Mesendoderm (in vitro differentiated cells): ENCODE data around the gene NLRP13.

Source experiments
- DNase-seq: peaks from one replicate; pipeline ENCODE4 v3.0.0; 2013
- H2AK5ac ChIP-seq: 2 replicates; pipeline ENCODE4 v1.6.1; 2013; ENCODE audit warnings: low read length, inconsistent platforms
- H2BK120ac ChIP-seq: 2 replicates; pipeline ENCODE4 v1.6.1; 2013; ENCODE audit warnings: low read depth, mild to moderate bottlenecking, low read length, moderate library complexity, mixed read lengths
- H2BK15ac ChIP-seq: replicated peaks from 2 replicates; pipeline ENCODE4 v1.6.1; 2013; ENCODE audit warnings: low read depth, mild to moderate bottlenecking, moderate library complexity
- H2BK5ac ChIP-seq: 2 replicates; pipeline ENCODE4 v1.6.1; 2013; ENCODE audit warnings: low read length, inconsistent platforms
- H3K18ac ChIP-seq: 2 replicates; pipeline ENCODE4 v1.6.1; 2013; ENCODE audit warnings: mild to moderate bottlenecking, low read length, mixed read lengths
- H3K23ac ChIP-seq: one replicate; pipeline ENCODE4 v1.6.1; 2013; ENCODE audit warnings: low read length
- H3K27ac ChIP-seq: 2 replicates; pipeline ENCODE4 v1.5.1; 2013; ENCODE audit warnings: low read depth, mild to moderate bottlenecking, inconsistent platforms, low read length, moderate library complexity
- H3K27me3 ChIP-seq: 2 replicates; pipeline ENCODE4 v1.6.1; 2013; ENCODE audit warnings: low read length, control low read depth, mild to moderate bottlenecking, inconsistent platforms; ENCODE audit not compliant: insufficient read depth, poor library complexity
- H3K36me3 ChIP-seq: 2 replicates; pipeline ENCODE4 v1.6.1; 2013; ENCODE audit warnings: low read length, inconsistent platforms; ENCODE audit not compliant: control insufficient read depth, insufficient read depth
- H3K4ac ChIP-seq: one replicate; pipeline ENCODE4 v1.6.1; 2013; ENCODE audit warnings: low read depth, mild to moderate bottlenecking, low read length, moderate library complexity
- H3K4me1 ChIP-seq: 2 replicates; pipeline ENCODE4 v1.6.1; 2013; ENCODE audit warnings: low read depth, low read length, inconsistent platforms; ENCODE audit not compliant: control insufficient read depth
- H3K4me2 ChIP-seq: 2 replicates; pipeline ENCODE4 v1.6.1; 2013; ENCODE audit warnings: low read length
- H3K4me3 ChIP-seq: 2 replicates; pipeline ENCODE4 v1.5.1; 2013; ENCODE audit warnings: mild to moderate bottlenecking, low read length
- H3K56ac ChIP-seq: one replicate; pipeline ENCODE4 v1.6.1; 2013; ENCODE audit warnings: low read length
- H3K79me1 ChIP-seq: 2 replicates; pipeline ENCODE4 v1.6.1; 2013; ENCODE audit warnings: low read length, inconsistent platforms
- H3K79me2 ChIP-seq: 2 replicates; pipeline ENCODE4 v1.6.1; 2013; ENCODE audit warnings: mild to moderate bottlenecking, low read length; ENCODE audit not compliant: control insufficient read depth, insufficient read depth
- H3K9ac ChIP-seq: 2 replicates; pipeline ENCODE4 v1.6.1; 2013; ENCODE audit warnings: low read length, inconsistent platforms
- H4K5ac ChIP-seq: one replicate; pipeline ENCODE4 v1.6.1; 2013; ENCODE audit warnings: low read length
- H4K8ac ChIP-seq: one replicate; pipeline ENCODE4 v1.6.1; 2013; ENCODE audit warnings: low read depth, mild to moderate bottlenecking, control low read depth, low read length, moderate library complexity
- WGBS: extraction: QIAGEN DNeasy Blood & Tissue Kit; methylation state at CpG from one replicate; pipeline ENCODE4 v1.1.7; 2013; ENCODE audit warnings: low lambda C conversion rate, missing lambda C conversion rate; ENCODE audit not compliant: insufficient coverage; ENCODE audit errors: extremely low coverage; 5-methylcytosine and 5-hydroxymethylcytosine counted together

Gene NLRP13

DNA sequence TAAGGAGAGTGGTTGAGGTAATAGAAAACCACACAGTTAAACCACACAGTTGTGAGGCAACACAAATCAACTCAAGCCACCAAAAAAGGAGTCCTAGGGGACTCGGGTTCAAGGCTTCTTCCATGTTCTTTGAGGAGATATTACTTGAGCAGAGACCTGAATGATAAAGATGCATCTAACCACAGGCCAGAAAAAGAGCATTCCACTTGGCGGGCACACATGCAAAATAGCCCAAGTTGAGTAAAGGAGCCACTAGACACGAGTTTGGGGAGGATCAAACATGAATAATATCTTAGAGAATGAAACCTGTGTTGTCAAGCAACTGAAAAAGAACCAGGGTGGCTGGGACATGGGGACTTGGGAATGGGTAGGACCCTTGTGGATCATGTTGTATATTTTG, 65.6 kb downstream of the NLRP13 start:
- whole genome bisulfite sequencing, result no CpG with 5 or more reads among the region's 3 CpGs
- no peak for DNase-seq

DNA sequence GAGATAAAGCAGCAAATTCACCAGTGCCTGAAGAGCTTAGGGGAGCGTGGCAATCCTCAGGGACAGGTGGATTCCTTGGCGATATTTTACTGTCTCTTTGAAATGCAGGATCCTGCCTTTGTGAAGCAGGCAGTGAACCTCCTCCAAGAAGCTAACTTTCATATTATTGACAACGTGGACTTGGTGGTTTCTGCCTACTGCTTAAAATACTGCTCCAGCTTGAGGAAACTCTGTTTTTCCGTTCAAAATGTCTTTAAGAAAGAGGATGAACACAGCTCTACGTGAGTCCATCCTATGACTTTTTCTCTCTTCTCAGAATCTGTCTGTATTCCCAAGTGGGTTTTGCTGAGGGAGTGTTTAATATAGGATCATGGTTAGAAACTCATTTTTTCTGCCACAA, 73.2 kb downstream of the NLRP13 start:
- Histone ChIP-seq H2BK120ac (no peak overlapping the region), H2AK5ac (no peak overlapping the region), H3K56ac (no peak overlapping the region), H3K36me3 (no peaks in the 10 kb centered on the region), H4K8ac (no peak overlapping the region), H3K27me3 (no peaks in the 10 kb centered on the region), H3K27ac (no peak overlapping the region), H3K23ac (no peak overlapping the region), H3K4ac (no peak overlapping the region), H3K4me3 (no peak overlapping the region), H2BK5ac (no peak overlapping the region), H4K5ac (no peak overlapping the region), H3K4me1 (no peaks in the 10 kb centered on the region), H3K79me2 (no peaks in the 10 kb centered on the region), H3K4me2 (no peak overlapping the region), H3K18ac (no peak overlapping the region), H3K79me1 (no peaks in the 10 kb centered on the region), H2BK15ac (no peak overlapping the region), H3K9ac (no peak overlapping the region)
- WGBS, result no CpG with 5 or more reads among the region's 5 CpGs
- no peak for DNase-seq

More for the DNA sequence above, 65.6 kb downstream of the NLRP13 start:
- Histone ChIP-seq H3K23ac (no peak overlapping the region), H3K27ac (no peak overlapping the region), H3K18ac (no peak overlapping the region), H3K79me1 (no peaks in the 10 kb centered on the region), H3K36me3 (no peaks in the 10 kb centered on the region), H3K56ac (no peak overlapping the region), H2BK120ac (no peak overlapping the region), H3K4me2 (no peak overlapping the region), H4K8ac (no peak overlapping the region), H4K5ac (no peak overlapping the region), H3K4ac (no peak overlapping the region), H2BK5ac (no peak overlapping the region), H2BK15ac (no peak overlapping the region), H3K4me1 (no peaks in the 10 kb centered on the region), H3K9ac (no peak overlapping the region), H3K27me3 (no peaks in the 10 kb centered on the region), H3K4me3 (no peak overlapping the region), H3K79me2 (no peaks in the 10 kb centered on the region), H2AK5ac (no peak overlapping the region)

DNA sequence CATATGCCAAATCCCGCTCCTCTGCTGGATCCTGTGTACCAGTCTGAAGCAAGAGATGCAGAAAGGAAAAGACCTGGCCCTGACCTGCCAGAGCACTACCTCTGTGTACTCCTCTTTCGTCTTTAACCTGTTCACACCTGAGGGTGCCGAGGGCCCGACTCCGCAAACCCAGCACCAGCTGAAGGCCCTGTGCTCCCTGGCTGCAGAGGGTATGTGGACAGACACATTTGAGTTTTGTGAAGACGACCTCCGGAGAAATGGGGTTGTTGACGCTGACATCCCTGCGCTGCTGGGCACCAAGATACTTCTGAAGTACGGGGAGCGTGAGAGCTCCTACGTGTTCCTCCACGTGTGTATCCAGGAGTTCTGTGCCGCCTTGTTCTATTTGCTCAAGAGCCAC, 73.7 kb downstream of the NLRP13 start:
- no peak overlapping the region for H3K23ac ChIP-seq
- no peak overlapping the region for H2AK5ac ChIP-seq
- no peak overlapping the region for H4K8ac ChIP-seq
- no peak overlapping the region for H3K18ac ChIP-seq
- H4K5ac ChIP-seq, result no peak overlapping the region
- no peaks in the 10 kb centered on the region for H3K79me1 ChIP-seq
- H3K36me3 ChIP-seq, result no peaks in the 10 kb centered on the region
- no peaks in the 10 kb centered on the region for H3K4me1 ChIP-seq
- no peak overlapping the region for H2BK120ac ChIP-seq
- no peak overlapping the region for H3K4me3 ChIP-seq
- WGBS, result no CpG with 5 or more reads among the region's 14 CpGs
- H2BK5ac ChIP-seq, result no peak overlapping the region
- no peak overlapping the region for H3K56ac ChIP-seq
- H2BK15ac ChIP-seq, result no peak overlapping the region
- H3K9ac ChIP-seq, result no peak overlapping the region
- no peak overlapping the region for H3K4me2 ChIP-seq
- H3K4ac ChIP-seq, result no peak overlapping the region
- no peaks in the 10 kb centered on the region for H3K27me3 ChIP-seq
- DNase-seq, result no peak
- no peaks in the 10 kb centered on the region for H3K79me2 ChIP-seq
- H3K27ac ChIP-seq, result no peak overlapping the region

DNA sequence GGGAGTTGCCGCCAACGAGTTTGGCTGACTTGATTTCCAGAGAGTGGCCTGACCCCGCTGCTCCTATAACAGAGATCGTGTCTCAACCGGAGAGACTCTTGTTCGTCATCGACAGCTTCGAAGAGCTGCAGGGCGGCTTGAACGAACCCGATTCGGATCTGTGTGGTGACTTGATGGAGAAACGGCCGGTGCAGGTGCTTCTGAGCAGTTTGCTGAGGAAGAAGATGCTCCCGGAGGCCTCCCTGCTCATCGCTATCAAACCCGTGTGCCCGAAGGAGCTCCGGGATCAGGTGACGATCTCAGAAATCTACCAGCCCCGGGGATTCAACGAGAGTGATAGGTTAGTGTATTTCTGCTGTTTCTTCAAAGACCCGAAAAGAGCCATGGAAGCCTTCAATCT, 74.2 kb downstream of the NLRP13 start:
- Histone ChIP-seq H2BK120ac (no peak overlapping the region), H3K4me1 (no peaks in the 10 kb centered on the region), H2BK15ac (no peak overlapping the region), H3K4me3 (no peak overlapping the region), H3K79me2 (no peaks in the 10 kb centered on the region), H3K9ac (no peak overlapping the region), H3K4ac (no peak overlapping the region), H4K5ac (no peak overlapping the region), H2AK5ac (no peak overlapping the region), H3K79me1 (no peaks in the 10 kb centered on the region), H2BK5ac (no peak overlapping the region), H3K56ac (no peak overlapping the region), H3K18ac (no peak overlapping the region), H3K36me3 (no peaks in the 10 kb centered on the region), H3K27me3 (no peaks in the 10 kb centered on the region), H3K27ac (no peak overlapping the region), H3K4me2 (no peak overlapping the region), H3K23ac (no peak overlapping the region), H4K8ac (no peak overlapping the region)
- no peak for DNase-seq
- WGBS, result no CpG with 5 or more reads among the region's 23 CpGs

DNA sequence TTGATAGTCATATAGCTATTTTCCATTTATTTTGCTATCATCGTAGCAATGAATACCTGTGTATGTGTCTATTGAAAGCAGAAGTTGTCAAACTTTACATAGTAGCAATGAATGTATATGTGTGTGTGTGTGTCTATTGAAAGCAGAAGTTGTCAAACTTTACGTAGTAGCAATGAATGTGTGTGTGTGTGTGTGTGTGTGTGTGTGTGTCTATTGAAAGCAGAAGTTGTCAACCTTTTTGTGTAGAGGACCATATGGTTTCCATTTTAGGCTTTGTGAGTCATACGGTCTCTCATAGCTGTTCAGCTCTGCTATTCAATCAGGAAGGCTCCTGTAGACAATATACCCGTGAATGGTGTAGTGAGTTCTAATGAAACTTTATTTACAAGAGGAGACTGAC, 75.0 kb downstream of the NLRP13 start:
- WGBS, result no CpG with 5 or more reads among the region's 4 CpGs
- Histone ChIP-seq H3K4me3 (no peak overlapping the region), H4K5ac (no peak overlapping the region), H2BK15ac (no peak overlapping the region), H3K27me3 (no peaks in the 10 kb centered on the region), H2AK5ac (no peak overlapping the region), H3K4me2 (no peak overlapping the region), H3K56ac (no peak overlapping the region), H3K23ac (no peak overlapping the region), H3K4me1 (no peaks in the 10 kb centered on the region), H3K27ac (no peak overlapping the region), H3K4ac (no peak overlapping the region), H2BK120ac (no peak overlapping the region), H3K9ac (no peak overlapping the region), H3K79me2 (no peaks in the 10 kb centered on the region), H3K36me3 (no peaks in the 10 kb centered on the region), H4K8ac (no peak overlapping the region), H3K79me1 (no peaks in the 10 kb centered on the region), H3K18ac (no peak overlapping the region), H2BK5ac (no peak overlapping the region)
- no peak for DNase-seq

DNA sequence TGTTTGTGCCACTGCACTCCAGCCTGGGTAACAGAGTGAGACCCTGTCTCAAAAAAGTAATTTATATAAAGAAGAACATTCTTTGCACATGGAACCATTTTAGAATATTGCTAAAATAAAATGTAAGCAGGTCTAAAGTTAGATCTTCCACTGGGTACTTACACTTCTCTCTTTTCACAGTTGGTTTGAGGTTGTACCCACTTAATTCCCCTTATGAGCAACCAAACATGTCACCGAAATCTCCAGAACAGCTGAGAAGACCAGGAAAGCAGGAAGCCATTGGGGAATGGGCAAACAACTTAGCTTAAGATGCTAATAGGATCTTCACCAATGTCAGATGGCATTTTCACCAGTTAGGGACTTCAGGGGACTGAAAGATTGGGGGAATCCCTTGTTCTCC, 77.0 kb downstream of the NLRP13 start:
- Histone ChIP-seq H3K4me2 (no peak overlapping the region), H3K4me1 (no peaks in the 10 kb centered on the region), H4K5ac (no peak overlapping the region), H3K27ac (no peak overlapping the region), H3K56ac (no peak overlapping the region), H4K8ac (no peak overlapping the region), H3K79me1 (no peaks in the 10 kb centered on the region), H3K23ac (no peak overlapping the region), H2AK5ac (no peak overlapping the region), H3K9ac (no peak overlapping the region), H2BK5ac (no peak overlapping the region), H3K36me3 (no peaks in the 10 kb centered on the region), H2BK15ac (no peak overlapping the region), H3K18ac (no peak overlapping the region), H3K27me3 (no peaks in the 10 kb centered on the region), H3K4me3 (no peak overlapping the region), H3K4ac (no peak overlapping the region), H2BK120ac (no peak overlapping the region), H3K79me2 (no peaks in the 10 kb centered on the region)
- DNase-seq, result no peak
- WGBS, result no CpG with 5 or more reads among the region's 1 CpG
